ENCODE measurements around the gene LRRC3B. TPM values are rescaled to one million over a fixed set of nuclear protein-coding genes. Genes with fewer than 3 reads are reported as not detected.

The LRRC3B gene
- total RNA-seq, 4 donors from 2014 or later, result not detected

DNA sequence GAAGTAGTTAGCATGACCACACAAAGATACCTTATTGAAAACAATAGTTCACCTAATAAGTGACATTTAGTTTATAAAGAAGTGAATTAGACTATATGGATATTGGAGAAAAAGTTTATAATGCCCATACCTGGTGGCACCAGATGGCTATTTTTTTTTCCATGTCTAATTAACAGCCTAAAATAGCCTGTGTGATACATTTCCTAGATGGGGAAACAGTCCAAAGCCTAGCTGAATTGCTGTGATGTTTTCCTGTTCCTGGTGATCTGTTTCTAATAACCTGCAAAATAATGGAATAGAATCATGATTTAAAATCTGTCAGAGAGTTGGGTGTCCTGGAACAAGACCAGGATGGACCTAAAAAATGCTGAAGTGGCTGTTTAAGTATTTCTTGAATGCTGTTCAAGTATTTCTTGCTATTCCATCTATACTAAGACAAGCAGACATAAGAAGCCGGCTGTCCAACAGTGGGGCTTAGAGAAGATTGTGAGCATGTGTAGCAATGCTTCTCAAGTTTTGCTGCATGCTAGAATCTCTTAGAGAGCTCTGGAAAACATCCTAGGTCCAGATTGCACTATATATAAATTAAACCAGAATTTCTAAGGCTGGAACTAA lies 31.3 kb downstream of the LRRC3B start:
- TF ChIP-seq CTCF (IDR thresholded peaks at IDR 0.05; ENCODE audit: low read depth), result no peak

DNA sequence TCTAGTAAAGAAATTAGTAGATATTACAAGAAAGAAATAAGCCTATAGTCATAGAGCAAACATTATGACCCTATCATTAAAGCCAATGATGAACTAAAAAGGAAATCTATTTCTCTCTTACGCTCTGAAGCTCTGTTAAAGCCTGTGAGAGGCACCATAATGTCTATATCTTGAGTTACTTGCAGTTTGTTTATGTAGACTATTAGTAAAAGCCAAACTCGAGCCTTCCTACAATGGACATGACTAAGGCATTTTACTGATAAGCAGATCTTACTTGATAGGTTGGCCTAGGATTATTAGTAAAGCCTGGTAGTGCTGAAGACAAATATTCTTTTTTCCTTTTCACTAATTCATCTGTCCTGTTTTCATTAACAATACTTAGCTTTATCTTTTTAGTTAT lies 32.7 kb downstream of the LRRC3B start:
- TF ChIP-seq CTCF (IDR thresholded peaks at IDR 0.05; ENCODE audit: low read depth), result no peak

- no peak for TF ChIP-seq CTCF (IDR thresholded peaks at IDR 0.05; ENCODE audit: low read depth)
Measured at GRCh38 chr3:26657348-26657976, 34.9 kb downstream of the LRRC3B start.

DNA sequence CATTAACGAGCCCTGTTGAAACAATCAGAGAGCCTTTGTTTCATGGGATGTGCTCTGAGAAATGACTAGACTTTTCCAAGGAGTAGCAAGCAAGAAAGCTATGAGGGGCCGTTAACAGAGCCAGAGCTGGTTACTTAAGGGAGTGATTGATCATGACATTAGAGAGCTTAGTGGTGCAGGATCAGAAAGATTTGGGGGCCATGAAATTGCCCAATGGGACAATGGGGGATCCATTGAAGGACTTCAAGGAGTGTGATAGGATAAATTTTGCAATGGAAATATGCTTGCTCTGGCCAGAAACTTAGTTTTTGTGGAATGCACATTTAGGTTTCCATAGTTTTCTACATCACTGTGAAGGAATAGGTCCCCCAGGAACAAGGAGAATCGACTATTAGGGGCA lies 45.6 kb downstream of the LRRC3B start:
- no peak for TF ChIP-seq CTCF (IDR thresholded peaks at IDR 0.05; ENCODE audit: low read depth)

DNA sequence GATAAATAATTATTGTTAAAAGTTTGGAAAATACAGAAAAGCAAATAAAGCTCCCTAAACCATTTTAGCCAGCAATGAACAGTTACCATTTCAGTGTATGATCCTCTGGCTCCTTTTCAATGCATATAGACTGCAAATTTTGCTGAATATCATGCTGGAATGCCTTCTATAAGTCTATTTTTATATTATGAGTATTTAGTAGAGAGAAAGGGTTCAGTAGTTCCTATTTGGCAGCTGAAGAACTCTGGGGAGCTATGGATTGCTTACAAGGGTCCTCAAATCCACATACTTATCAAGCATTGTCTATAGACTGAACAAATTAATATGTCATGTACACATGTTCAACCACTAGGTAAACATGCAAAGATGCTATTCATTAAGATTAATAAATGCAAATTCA lies 46.1 kb downstream of the LRRC3B start:
- no peak for TF ChIP-seq CTCF (IDR thresholded peaks at IDR 0.05; ENCODE audit: low read depth)

GRCh38 chr3:26675336-26675735 lies 52.8 kb downstream of the LRRC3B start:
- no peak for TF ChIP-seq CTCF (IDR thresholded peaks at IDR 0.05; ENCODE audit: low read depth)

DNA sequence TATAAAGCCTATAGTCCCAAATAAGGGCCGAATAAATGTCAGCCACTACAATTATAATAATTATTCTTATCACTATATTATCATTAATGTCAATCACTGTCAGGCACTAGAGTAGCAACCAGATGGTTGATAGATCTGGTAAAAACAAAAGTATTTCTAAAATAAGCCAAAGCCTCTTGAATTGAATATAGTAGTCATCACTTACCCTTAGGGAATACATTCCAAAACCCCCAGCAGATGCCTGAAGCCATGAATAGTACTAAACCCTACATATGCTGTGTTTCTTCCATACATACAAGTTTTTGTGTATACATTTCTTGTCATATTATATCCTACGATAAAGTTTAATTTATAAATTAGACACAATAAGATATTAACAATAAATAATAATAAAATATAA lies 59.1 kb downstream of the LRRC3B start:
- TF ChIP-seq CTCF (IDR thresholded peaks at IDR 0.05; ENCODE audit: low read depth), result no peak

All from subcutaneous adipose tissue (tissue), 4 donors.